Measurements from ENCODE around the gene SIVA1.
A peak's percentile ranks its signal among the peaks of the same experiment; 100 is the strongest.
"Not testable (repeated sequence)": the region's sequence is repeated elsewhere in the genome, so short reads cannot be mapped to it uniquely, and the experiment has no call there.

The SIVA1 gene

DNA sequence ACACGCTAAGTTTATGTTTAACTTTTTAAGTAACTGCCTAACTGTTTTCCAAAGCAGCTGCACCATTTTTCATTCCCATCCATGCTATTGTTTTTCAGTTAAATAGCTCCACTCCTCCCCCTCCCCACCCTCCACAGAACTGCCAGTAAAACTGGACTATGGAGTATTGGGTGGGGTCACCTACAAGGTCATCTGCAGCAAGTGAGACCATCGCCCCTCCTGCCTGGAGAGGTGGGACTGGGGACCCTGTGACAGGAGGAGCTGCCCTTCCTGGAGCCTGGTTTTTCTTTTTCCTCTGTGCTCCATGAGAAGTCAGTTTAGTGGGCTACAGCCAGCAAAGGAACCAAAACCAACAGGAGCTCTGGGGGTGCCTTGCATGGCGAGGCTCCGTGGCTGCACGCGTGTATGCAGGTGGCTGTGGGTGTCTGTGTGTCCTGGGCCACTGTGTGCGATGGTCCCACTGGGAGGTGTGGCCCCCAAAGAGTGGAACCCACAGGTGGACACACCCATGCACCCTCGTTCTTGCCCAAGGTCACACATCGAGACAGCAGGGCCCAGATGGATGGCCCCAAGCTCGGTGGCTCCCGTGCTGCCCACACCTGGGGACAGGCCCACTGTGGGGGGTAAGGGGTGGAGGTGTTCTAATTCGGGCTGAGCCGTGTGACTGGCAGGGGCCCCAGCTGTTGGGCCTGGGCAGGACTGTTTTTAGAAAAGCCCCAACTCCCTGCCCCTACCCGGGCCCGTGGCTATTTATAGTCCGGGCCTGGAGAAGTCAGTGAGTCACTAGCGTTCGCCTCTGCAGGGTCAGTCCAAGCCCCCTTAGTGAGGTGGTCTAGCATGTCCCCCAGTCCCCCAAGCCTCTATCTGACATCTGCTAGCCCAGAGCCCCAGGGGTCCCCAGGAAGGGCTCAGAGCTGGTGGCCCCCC is 31.2 kb upstream of the SIVA1 start:
- no peak for DNase-seq

DNA sequence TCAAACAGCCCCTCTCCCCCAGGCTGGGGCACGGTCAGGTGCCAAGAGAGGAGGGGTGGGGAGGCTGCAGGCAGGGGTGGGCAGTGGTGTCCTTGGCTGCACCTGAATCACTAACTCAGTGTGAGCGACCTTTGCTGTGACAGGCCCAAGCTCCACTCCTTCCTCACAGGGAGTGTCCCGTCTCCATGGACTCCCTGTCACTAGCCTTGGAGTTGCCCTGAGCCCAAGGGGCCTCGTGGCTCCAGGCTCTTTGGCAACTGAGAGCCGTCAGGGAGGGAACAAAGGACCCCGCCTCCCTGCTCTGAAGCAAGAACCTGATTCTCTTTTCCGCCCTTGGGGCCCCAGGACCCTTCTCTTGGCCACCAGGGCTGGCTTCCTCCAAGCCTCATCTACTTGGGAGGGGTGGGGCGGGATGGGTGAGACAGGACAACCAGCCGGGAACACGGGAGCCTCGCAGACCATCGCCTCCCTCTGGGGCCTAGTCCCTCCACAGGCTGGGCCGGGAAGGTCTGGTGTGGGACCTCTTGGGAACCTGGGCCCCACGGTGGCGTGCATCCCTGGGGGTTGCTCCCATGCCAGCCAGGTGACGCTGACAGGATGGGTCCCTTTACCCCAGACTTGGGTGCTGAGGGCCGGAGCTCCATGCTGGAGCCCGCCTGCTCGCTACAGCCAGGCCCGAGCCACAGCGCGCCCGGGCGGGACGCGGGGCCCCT is 29.9 kb upstream of the SIVA1 start:
- DNase-seq: no peak

DNA sequence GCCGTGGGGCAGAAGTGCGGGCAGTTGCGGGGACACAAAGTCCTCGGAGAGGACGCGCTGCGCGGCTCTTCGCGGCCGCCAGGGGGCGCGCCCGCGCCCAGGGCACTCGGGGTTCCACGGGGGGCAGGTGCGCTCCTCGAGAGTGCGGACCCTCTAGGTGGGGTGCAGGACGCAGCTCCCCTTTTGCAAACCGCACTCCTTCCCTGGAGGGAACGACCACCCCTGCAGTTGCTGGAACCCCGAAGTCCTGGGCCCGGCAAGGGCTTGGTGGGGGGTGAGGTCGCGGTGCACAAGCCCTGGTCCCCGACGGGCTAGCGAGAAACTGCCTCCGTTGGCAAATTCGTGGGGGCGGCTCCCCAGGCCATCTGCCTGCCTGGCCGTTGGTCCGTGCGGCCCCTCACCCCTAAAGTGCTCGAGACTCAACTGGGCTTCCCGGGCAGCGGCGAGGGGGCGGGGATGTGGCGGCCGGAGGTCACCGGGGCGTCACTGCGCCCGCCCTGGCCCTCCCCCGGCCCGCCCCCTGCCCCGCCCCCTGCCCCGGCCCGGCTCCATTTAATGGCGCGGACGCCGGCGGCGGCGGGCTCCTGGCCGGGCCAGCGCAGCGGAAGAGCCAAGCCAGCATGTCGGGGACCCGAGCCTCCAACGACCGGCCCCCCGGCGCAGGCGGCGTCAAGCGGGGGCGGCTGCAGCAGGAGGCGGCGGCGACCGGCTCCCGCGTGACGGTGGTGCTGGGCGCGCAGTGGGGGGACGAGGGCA is 29.1 kb upstream of the SIVA1 start, which contains the start of gene ADSS1:
ADSS1 (plus strand) TSS at position 579 of the 756 bp plus-strand sequence; CDS start at position 621, 42 bp downstream.
- DNase-seq: peak; percentile 65

DNA sequence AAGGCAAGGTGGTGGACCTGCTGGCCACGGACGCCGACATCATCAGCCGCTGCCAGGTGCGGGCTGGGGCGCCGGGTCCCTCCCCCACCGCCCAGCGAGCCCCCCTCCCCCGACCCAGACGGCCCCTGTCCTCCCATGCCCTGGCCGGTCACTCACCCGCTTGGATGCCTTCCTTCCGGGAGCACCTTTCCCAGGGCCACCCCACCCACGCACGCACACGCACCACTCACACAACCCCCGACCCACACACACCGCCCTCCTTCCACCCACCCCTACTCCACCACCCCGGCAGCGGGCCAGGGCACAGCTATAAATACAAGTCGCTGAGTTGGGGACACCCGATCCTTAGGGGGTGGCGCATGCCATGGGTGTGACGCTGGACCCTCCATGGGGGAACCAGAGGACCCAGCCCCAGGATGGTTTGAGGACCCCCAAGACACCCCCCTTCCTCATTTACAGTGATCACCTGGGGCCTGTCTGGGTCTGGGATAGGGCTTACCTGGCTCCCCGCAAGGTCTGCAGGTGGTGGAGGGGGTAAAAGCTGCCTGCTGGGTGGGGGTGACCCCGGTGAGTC is 28.5 kb upstream of the SIVA1 start:
- DNase-seq: peak in 1 of 2 experiments; percentile 24

DNA sequence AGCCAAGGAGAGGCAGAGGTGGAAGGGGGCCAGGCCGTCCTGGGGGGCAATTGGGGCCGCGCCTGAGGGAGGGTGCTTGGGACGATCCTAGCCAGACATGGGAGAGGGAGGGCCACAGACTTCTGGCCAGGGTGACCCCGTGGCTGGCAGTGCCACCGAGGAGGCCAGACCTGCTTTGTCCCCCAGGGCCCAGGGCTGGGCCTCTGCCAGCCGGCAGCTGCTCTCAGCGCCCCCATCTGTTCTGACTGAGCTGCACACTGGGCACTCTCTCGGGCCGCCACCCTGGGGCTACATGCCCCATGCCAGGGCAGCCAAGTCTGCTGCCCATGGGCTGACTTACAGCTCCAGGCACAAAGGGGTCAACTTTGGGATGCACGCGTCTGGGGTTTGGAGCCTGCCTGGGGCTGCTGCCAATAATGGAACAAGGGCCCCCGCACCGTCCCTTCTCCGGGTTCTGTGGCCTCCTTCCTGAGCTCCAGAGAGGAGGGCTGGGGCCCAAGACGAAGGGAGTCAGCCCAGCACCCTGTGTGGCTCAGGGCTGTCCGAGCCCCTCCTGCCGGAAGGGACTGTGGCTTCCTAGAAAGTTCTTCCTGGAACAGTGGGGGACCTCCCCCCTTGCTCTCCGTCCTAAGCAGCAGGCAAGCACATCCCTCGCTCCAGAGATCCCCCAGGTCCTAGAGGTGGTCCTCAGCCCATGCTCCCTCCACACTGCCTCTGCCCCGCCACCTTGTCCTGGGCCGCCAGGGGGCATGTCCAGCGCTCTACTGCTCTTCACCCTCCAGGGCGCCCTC is 27.8 kb upstream of the SIVA1 start:
- no peak for DNase-seq

DNA sequence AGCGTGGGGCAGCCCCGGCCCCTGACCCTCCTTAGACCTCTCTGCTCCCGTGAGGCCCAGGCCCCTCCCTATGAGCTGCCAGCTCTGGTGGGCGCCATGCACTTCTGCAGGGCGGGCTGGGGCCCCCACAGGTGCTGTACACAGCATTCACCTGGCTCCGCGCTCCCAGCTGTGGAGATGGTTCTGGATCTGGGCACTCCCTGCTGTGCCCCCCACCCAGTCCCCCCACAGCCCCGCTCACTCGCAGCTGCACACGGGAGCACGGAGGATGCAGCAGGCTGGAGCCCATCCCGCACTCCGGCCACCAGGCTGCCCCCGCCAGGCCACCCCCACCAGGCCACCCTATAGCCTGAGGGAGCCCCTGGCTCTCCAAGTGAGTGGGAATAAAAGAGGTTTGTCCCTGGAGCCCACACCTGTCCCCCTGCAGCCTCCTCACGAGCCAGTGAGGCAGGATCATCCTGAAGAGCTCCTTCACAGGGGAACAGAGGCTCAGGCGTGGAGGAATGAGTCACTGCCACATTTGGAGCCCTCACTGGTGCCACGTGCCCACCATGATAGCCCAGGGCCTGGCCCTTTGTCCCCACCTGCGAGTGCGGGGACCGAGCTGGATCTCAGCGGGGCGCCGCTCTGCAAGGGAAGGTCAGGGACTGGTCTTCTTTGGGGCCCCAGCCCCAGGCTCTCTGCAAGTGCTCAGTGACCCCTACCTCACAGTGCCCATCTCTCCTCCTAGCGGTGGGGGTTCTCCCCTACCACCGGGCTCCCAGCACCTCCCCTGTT is 27.0 kb upstream of the SIVA1 start:
- no peak for DNase-seq

DNA sequence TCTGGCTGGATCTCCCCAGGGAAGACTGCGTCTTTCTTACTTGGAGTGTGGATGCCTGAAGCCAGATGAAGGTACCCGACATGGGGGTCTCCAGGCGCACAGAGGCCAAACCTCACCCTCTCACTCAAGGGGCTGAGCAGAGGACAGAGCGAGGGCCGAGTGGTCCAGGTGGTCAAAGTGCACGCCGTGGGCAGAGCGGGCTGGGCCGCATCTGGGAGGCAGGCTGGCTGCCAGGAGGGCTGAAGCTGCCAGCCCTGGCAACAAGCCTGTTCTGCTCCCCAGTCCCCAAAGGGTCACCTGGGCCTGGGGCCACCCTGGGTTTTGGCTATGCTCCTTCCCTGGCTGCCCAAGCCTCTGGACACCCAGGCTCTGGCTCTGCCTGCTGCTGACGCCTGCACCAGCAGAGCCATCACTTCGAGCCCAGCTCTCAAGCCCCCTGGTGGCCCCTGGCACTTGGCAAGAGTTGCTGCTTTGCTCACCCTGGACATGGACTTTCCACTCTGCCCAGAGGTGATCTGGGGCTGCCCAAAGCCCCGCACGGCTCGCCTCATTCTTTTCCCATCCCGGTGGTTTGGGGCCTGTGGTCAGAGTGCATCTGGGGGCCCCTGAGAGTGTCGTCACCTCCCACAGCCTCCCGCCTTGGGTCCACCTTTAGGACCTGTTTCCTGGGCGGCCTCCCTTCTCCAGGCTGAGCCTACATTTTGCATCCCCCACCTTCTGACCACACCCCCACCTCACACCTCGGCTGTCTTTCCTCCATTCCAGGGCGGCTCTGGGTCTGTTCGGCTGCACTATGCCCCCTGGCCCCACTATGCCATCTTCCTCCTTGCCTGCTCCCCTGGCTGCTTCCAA is 26.1 kb upstream of the SIVA1 start:
- no peak for DNase-seq

DNA sequence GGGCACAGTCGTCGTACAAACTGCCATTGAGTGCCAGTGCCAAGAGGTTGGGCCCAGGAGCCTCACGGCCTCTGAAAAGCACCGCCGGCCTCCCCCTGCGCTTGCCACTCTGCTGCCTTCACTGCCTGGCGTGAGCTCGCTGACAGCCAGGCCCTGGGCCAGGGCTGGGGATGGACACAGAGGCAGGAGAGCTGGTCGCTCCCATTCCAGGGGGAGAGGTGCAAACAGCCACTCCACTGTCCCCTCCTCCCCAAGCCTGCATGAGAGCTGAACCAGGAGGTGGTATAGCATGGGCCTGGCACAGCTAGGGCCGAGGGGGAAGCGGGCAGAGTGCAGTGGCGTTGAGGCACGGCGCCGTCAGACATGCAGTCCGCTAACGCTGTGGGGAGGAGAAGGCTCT is 24.3 kb upstream of the SIVA1 start:
- DNase-seq: no peak

DNA sequence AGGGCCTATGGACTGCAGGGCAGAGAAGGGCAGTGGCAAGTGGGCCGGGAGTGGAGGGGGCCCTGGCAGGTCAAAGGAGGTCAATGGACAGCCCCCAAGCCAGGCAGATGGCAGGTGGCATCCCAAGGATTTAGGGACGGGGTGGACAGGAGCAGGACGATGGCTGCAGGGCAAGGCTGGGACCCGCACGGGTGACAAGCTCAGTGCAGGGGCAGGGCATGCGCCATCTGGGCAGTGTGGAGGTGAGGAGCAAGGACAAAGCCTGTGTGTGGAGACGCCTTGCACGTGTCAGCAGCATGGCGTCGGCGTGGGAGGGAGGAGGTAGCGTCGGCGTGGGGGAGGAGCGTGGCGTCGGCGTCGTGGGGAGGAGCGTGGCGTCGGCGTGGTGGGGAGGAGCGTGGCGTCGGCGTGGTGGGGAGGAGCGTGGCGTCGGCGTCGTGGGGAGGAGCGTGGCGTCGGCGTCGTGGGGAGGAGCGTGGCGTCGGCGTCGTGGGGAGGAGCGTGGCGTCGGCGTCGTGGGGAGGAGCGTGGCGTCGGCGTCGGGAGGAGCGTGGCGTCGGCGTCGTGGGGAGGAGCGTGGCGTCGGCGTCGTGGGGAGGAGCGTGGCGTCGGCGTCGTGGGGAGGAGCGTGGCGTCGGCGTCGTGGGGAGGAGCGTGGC is 23.6 kb upstream of the SIVA1 start:
- DNase-seq: not testable (repeated sequence)

DNA sequence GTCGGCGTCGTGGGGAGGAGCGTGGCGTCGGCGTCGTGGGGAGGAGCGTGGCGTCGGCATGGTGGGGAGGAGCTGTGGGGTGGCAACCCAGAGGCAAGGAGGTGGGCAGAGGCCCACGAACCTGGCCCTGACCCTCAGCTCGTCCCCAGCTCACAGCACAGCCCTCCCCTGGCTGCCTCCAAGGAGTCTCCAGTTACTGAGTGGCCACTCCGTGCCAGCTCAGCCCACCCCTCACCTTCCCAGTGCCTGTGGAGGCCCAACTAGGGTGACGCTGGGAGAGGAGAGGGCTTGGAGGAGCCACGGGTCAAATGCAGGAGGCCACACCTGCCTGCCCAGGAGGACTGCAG is 23.1 kb upstream of the SIVA1 start:
- DNase-seq: no peak

DNA sequence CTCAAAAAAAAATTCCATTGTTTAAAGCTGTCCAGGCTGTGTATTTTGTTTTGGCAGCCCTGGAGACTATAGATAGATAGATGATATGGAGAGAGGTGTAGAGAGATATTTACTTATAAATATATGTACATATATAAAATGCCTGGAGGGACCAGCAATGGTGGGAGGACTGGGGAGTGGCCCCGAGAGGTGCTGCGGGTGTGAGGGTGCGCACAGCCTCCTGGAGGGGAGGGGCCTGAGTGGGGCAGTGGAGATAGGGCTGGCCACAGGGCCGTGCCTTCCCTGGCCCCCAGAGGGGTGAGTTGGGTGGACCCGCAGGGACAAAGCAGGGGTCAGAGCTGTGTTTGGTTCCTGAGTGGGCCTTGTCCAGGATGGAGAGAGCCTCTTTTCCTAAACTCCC is 22.5 kb upstream of the SIVA1 start:
- no peak for DNase-seq

DNA sequence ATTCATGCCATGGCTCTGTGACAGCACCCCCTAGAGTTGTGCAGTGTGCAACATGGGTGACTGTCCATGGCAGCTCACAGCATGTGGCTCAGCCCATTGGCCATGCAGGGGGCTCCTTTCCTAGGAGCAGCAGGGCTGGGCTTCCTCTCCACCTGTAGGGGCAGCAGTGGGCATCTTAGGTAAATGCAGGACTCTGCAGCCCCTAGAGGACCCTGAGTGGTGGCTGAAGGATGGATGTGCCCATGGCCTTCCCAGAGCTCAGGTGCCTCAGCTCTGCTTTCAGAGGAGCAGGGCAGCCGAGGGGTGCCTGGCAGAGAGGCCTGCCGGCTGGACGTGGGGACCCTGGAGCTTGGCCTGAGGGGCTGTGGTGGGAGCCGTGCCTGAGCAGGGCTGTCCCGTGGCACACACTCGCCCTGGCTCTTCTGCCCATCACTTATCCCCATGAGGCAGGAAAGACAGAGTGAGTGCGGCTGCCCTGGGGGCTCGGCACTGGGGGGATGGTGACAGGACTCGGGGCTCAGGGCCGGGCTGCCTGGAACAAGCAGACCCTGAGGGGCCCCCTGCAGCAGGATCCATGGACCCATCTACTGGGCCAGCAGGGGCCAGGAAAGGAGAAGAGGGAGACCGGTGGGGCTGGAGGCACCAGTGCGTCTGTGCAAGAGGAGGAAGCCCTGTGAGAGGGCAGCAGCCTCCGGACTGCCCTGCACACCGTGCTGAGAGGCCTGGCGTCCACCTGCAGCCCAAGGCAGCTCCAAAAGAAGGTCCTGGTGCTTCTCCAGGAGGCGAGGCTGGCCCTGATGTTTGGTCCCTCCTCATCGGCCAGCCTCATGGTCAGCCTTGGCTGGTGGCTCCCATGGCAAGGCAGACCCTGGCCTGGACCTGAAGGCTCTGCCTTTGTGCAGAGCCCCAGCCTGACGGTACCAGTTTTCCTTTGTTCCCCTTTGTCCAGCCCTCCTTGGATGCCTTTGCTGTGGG is 21.3 kb upstream of the SIVA1 start:
- DNase-seq: no peak

DNA sequence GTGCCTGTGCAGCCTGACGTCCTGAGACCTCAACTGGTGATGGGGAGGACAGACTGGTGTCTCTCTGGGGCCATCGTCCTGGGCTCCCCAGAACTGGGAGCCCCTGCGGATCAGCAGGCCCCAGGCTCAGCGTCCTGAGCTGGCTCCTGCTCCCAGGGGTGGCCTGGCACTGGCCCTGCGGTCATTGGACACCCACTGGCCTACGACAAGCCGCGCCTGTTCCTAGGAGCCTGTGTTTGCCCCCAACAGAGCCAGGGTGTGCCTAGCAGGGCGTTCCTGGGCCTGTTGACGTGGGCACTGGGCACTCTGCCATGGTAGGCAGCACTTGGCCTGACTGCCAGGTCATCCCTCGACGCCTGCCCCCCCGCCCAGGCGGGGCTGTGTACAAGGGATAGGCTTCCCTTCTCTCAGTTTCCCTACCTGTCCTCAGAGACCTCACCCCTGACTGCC is 20.6 kb upstream of the SIVA1 start:
- no peak for DNase-seq

DNA sequence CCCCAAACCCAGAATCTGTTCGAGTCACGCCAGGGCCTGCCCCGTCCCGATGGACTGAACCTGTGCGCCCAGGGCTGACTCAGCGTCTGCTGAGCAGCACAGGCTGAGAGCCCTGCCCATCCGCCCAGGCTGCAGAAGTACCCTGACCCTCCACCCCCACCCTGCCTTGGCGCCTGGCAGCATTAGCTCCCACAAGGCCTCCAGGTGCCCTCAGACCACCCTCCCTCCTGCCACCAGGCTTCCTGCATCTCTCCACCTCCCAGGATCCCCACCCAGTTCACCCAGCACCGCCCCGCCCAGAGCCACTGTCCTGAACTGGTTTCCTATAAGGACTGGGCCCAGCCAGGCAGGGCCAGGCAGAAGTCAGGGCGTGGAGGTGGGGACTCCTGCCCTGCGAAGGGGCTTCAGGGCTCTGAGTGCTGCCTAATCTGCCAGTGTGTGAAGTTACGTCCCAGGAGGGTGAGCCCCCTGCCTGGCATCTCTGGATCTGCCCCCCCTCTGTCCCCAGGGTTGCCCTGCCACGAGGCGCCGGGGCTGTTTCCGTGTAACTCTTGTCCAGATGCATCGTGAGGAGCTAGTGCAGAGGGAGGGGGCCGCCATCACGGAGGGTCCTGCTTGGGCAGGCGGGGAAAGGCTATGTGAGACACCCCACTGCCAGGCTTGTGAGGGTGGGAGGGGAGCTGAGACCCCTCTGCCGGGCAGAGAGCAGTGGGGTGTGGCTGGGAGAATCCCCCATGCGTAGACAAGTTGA is 19.8 kb upstream of the SIVA1 start:
- DNase-seq: no peak

DNA sequence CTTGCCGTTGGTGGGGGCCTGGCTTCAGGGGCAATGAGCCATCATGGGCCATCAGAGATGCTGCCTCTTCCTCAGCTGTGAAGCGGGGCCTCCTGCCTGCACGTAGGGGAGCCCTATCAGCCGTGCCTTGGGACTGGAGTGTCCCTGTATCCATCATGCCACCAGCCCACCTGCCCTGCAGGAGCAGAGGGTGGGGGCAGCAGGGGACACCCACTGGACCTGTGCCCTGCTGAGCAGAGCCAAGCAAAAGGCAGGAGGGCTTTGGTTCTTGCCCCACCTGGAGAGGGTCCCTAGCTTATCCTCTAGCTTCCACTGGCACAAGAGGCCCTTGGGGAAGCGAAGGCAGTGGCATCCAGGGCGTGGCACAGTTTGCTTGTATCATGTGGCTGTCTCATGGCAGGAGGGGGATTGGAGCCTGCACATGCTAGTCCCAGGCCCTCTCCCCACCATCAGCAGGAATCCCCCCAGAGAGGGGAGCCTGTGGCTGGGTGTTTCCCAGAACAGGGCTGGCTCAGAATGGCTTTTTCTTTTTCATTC is 18.8 kb upstream of the SIVA1 start:
- no peak for DNase-seq

DNA sequence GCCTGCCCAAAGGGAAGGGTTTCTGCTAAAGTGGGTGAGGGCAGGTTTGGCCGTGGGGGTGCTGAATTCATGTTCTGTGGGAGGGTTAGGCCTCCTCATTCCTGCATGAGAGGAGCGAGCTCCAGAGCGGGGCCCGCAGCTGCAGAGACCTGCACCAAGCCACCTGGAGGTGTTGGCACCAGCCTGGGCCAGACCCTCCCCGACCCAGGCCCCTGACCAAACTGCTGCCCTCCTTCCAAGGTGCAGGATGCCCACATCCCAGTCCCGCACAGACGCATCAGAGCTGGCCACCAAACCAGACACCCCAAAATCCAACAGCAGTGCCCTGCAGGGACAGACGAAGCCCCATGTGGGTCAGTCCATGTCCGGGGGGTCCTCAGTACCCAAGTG is 18.4 kb upstream of the SIVA1 start:
- DNase-seq: no peak

DNA sequence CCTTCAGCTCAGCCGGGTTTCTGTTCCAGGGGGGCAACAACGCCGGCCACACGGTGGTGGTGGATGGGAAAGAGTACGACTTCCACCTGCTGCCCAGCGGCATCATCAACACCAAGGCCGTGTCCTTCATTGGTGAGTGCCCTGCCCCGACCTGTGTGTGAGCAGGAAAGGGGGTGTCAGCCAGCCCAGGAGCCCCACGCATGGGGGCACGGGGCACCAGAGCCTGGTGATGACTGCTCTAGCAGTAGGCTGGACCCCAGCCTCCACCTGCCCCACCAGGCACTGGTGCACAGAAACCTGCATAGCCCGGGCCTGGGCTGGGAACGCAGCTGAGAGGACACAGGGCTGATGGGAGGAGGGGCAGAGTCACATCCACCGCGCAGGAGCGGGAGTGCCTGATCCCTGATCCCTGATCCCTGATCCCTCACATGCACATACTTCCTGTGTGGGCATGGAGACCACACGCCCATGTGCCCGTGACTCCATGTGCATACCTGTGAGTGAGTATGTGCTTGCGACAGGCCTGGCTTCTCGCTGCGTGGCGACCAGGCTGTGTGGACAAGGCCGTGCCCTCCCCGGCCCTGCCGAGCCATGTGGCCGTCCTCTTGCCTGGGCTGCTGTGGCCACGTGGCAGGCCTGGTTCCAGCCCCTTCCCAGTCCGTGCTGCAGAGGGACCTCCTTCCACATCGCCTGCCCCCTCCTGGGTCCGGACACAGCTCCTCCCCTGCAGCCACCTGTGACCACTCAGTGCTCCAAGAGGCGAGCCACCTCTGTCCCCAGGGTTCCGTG is 17.8 kb upstream of the SIVA1 start:
- no peak for DNase-seq

Measured in activated CD4-positive, alpha-beta T cell treated with anti-CD3 and anti-CD28 coated beads, Interleukin-2, amount 50 U/mL, for 48 hours (primary cell).